HG02943 (cell line): ENCODE measurements around the gene HTR1D.
A peak's percentile ranks its signal among the peaks of the same experiment; 100 is the strongest.

Source experiments
- ATAC-seq: cut with Tn5 transposase; IDR thresholded peaks from one replicate; pipeline ENCODE4 v1.9.1; 2021; ENCODE audit warnings: mild to moderate bottlenecking, low read depth, moderate library complexity; ENCODE audit not compliant: unreplicated experiment

HTR1D gene

DNA sequence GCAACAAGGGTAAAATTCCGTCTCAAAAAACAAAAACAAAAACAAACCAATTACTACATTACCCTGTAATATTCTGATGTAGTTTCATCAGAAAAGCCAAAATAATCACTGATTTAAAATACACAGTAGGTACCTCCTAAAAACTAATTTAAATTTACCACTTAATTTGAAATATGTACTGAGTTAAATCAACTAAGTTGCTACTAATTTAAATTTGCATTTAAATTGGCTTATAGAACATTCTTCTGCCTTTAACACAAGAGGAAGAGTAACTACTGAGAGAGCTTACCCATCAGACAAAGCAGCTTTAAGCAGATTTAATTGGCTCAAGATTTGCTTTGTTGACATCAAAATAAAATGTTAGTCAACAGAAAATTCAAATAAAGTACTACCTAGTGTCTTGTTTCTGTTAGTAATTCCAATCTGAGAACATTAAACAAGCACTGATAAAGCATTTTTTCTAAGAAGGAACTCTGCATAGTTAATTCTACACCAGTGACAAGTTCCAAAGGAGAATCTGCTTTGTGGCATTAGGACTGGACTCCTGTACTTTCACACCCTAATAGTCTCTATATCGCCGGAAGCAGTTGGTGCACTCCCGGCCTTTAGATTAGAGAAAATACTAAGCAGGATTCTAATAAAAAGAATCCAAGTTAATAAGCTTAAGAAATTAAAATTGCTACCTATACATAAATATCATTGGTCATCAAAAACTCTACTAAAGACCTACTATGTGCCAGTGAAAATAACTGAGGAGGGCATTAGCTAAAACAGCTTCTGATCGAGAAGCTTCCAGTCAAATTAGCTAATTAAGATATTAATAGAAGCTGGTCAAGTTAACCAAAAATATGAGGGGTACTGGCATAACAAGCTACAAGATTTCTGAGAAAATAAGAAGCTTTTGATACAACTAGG is 57.1 kb downstream of the HTR1D start:
- ATAC-seq, result no peak

DNA sequence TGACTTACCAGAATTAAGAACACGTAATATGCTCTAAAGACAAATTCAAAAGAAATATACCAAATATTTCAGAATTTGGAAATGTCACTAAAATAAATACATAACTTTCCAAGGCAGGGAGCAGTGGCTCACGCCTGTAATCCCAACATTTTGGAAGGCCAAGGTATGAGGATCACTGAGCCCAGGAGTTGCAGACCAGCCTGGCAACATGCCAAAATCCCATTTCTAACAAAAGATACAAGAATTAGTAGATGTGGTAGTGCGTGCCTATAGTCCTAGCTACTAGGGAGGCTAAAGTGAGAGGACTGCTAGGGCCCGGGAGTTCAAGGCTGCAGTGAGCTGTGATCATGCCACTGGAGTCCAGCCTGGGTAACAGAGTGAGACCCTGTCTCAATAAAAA is 60.4 kb downstream of the HTR1D start:
- ATAC-seq, result no peak

DNA sequence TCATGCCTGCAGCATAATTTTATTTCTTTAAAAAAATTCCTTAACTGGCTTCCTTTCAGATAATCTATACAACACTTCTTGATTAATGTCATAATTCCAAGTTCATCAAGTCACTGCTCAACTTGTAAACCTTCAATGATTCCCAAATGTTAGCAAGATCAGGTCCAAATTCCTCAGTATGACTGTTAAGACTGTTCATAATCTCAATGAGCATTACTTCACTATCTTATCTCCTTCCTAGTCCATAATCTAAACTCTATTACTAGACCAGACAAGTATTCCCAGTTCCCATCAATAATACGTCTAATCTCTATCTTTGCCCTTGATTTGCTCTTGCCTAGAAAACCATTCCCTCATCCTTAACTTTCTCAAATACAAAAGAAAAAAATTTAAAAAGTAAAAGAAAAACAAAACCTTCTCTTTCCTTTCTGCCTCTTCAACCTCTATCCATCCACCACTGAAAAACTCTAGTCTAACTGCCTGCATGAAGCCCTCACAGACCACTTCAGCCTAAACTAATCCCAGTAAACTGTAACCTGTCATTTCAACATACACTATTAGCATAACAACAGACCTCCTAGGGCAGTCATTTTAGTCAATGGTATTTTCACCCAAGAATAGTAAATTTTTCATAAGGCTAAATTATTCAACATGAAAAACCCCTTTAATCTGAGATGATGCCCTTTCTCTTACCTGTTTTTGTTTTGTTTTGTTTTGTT is 64.2 kb downstream of the HTR1D start:
- no peak for ATAC-seq

DNA sequence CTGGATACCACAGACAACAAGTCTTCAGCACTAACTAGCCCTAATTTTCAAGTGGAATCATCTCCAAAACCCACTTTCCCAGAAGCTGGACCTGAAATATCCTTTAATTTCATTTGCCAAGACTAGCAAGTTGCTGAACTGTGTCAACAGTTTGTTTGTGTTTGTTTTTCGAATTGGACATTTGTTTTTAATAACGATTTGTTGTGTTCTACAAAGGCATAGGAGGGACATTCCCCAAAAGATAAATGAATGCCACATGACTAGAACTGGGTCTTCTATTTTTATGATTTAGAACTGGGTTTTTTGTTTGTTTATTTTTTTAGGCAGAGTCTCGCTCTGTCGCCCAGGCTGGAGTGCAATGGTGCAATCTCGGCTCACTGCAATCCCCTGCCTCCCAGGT is 66.6 kb downstream of the HTR1D start:
- ATAC-seq, result no peak

DNA sequence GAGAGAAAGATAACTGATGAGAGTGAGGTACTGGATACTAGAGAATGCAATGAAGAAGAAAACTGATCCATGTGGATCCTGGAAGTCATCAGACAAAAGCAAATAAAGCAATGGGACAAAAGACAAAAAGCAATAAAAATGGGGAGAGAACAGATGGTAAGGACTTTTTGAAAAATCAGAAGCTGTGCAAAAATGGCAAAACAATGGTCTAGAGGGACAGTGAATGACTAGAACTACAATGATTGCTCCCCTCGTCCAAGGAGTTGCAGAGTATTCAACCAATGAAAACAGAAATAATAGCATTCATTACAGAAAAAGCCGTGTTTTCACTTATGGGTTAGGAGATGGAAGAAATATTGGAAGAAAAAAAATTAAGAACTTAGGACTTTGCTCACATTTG is 67.2 kb downstream of the HTR1D start:
- ATAC-seq, result no peak

DNA sequence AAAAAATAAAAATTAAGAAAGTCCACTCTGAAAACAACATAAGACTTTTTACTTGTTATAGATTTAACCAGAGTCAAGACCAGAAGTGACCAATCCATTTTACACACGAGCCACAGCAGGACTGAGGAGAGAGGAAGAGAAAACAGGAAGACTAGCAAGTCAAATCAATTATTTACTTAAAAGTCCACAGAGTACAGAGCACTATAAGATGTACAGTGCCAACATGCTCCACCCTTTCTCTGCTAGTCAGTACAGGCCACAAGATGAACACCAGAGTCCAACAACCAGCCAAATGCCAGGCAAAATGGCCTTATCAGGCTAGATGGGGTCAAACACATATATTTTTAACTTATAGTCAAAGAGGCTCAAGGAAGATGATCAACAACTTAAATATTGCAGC is 68.2 kb downstream of the HTR1D start:
- ATAC-seq, result peak; percentile 69

DNA sequence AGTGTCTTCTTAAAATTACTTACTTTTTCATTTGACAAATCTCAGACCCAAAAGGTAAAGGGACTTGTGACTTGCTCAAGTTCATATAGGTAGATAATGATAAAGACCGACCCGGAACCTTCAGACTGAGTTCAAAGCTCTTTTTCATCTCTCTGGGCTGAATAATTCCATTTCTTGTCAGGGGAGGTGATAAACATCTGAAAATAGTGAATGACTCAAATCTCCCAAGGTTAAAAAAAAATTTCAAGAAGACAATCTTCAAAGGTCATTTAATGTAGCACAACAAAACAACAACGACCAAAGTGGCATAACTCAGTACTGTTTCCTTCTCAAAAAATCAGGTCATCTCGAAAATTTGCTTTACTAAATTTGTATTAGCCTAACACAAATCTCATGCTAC is 69.2 kb downstream of the HTR1D start:
- ATAC-seq, result no peak
